NCI-H524 treated with DMSO at 0.1 percent for 48 hours (cell line): ENCODE data around the gene ERVFRD-1.

Source experiments
- DNase-seq: peaks from one replicate; lab custom pipeline; 2025; lab: John Stamatoyannopoulos, UW

Gene ERVFRD-1

GRCh38 chr6:11110921-11111768 is at the start of gene ERVFRD-1:
TSS of gene ERVFRD-1 (minus strand) at chr6:11111725. CDS start at chr6:11105310, 6,415 bp downstream.
- DNase-seq = no peak

GRCh38 chr6:11160199-11160598 is 48.7 kb upstream of the ERVFRD-1 start:
- DNase-seq = no peak

GRCh38 chr6:11155589-11155988 is 44.1 kb upstream of the ERVFRD-1 start:
- no peak for DNase-seq

GRCh38 chr6:11153447-11153846 is 41.9 kb upstream of the ERVFRD-1 start:
- DNase-seq = no peak

GRCh38 chr6:11152581-11152980 is 41.1 kb upstream of the ERVFRD-1 start:
- peak; percentile 28 for DNase-seq

- no peak for DNase-seq
Observed at GRCh38 chr6:11151488-11151887, 40.0 kb upstream of the ERVFRD-1 start.

- DNase-seq = peak; percentile 67
Observed at GRCh38 chr6:11149551-11149950, 38.0 kb upstream of the ERVFRD-1 start.

- DNase-seq = no peak
Observed at GRCh38 chr6:11146117-11146826, 34.7 kb upstream of the ERVFRD-1 start.

GRCh38 chr6:11144393-11144851 is 32.9 kb upstream of the ERVFRD-1 start:
- no peak for DNase-seq

GRCh38 chr6:11143394-11144371 is 32.2 kb upstream of the ERVFRD-1 start:
- no peak for DNase-seq

GRCh38 chr6:11142296-11143027 is 30.9 kb upstream of the ERVFRD-1 start:
- DNase-seq = no peak

GRCh38 chr6:11141295-11141694 is 29.8 kb upstream of the ERVFRD-1 start:
- no peak for DNase-seq

- no peak for DNase-seq
Observed at GRCh38 chr6:11140056-11140455, 28.5 kb upstream of the ERVFRD-1 start.

- no peak for DNase-seq
Observed at GRCh38 chr6:11139051-11139960, 27.8 kb upstream of the ERVFRD-1 start.

- DNase-seq = no peak
Observed at GRCh38 chr6:11136809-11137208, 25.3 kb upstream of the ERVFRD-1 start.

GRCh38 chr6:11133281-11133680 is 21.8 kb upstream of the ERVFRD-1 start:
- no peak for DNase-seq

- DNase-seq = no peak
Observed at GRCh38 chr6:11132194-11132888, 20.8 kb upstream of the ERVFRD-1 start.

- no peak for DNase-seq
Observed at GRCh38 chr6:11130605-11131004, 19.1 kb upstream of the ERVFRD-1 start.

- DNase-seq = no peak
Observed at GRCh38 chr6:11129908-11130565, 18.5 kb upstream of the ERVFRD-1 start.
